B cell (primary cell): Measurements from ENCODE around the gene RNF19B. TPM values are rescaled to one million over a fixed set of nuclear protein-coding genes. Genes with fewer than 3 reads are reported as not detected.

Source experiments
- ATAC-seq: fragments of 200-7000 bp; cut with Tn5 transposase; one replicate; pipeline ENCODE4 v1.10.0; 2021; ENCODE audit warnings: low read depth, mild to moderate bottlenecking, moderate number of reproducible peaks, moderate library complexity
- CTCF ChIA-PET: fragments of 350-600 bp; sonication (Branson Sonifier 250); formaldehyde crosslinking; loops from one replicate; lab custom pipeline; 2021; ENCODE audit warnings: antibody characterized with exemption, inconsistent platforms; lab: Charles Lee
- POLR2A ChIA-PET: fragments of 350-600 bp; sonication (Branson Sonifier 250); formaldehyde crosslinking; loops from one replicate; lab custom pipeline; 2021; ENCODE audit warnings: antibody characterized with exemption; lab: Charles Lee
- DNase-seq: peaks from one replicate; pipeline ENCODE4 v3.0.0; 2013
- H2AFZ ChIP-seq: 2 replicates; pipeline ENCODE4 v1.6.1; 2012; ENCODE audit warnings: mild to moderate bottlenecking, low read depth, low read length; ENCODE audit not compliant: insufficient read depth, poor library complexity, severe bottlenecking
- H3K27ac ChIP-seq, 2 donors: 1 replicate in 1 of 2; 2 replicates in 1 of 2; pipeline ENCODE4 v1.5.1; 2012 to 2013; ENCODE audit warnings: low read length in 2 of 2, mild to moderate bottlenecking in 2 of 2, moderate library complexity in 1 of 2
- H3K27me3 ChIP-seq, 4 experiments: fragments of 200-600 bp in 1 of 4; sonication (generic) in 1 of 4; replicated peaks in 1 of 4; 1 replicate in 2 of 4; 2 replicates in 2 of 4; pipeline versions ENCODE4 v1.6.1 to v1.7.0; 2013 to 2016; ENCODE audit warnings: low read length in 3 of 4, mild to moderate bottlenecking in 2 of 4, mixed read lengths in 1 of 4, moderate library complexity in 1 of 4; ENCODE audit not compliant: insufficient read depth in 4 of 4, control insufficient read depth in 3 of 4; ENCODE audit errors: control extremely low read depth in 1 of 4
- H3K36me3 ChIP-seq, 2 experiments: replicated peaks in 1 of 2; 1 replicate in 1 of 2; 2 replicates in 1 of 2; pipeline versions ENCODE4 v1.6.1 to v1.7.1; 2013; ENCODE audit warnings: low read length in 1 of 2; ENCODE audit not compliant: insufficient read depth in 2 of 2, control insufficient read depth in 1 of 2; ENCODE audit errors: control extremely low read depth in 1 of 2, extremely low read depth in 1 of 2
- H3K4me1 ChIP-seq, 2 donors: fragments of 200-600 bp in 1 of 2; sonication (generic) in 1 of 2; 1 replicate in 1 of 2; 2 replicates in 1 of 2; pipeline versions ENCODE4 v1.5.1 to v1.6.1; 2013 to 2017; ENCODE audit warnings: low read length in 2 of 2; ENCODE audit not compliant: control insufficient read depth in 2 of 2, insufficient read depth in 2 of 2
- H3K4me2 ChIP-seq: replicated peaks from 2 replicates; pipeline ENCODE3; 2012; ENCODE audit warnings: mild to moderate bottlenecking, low read depth, low read length; ENCODE audit not compliant: poor library complexity, severe bottlenecking
- H3K4me3 ChIP-seq, 5 experiments: fragments of 200-600 bp in 1 of 5; sonication (generic) in 1 of 5; 1 replicate in 3 of 5; 2 replicates in 2 of 5; pipeline versions ENCODE4 v1.5.1 to v1.7.0; 2011 to 2016; ENCODE audit warnings: low read length in 4 of 5, mild to moderate bottlenecking in 4 of 5, low read depth in 2 of 5, control low read depth in 1 of 5, moderate library complexity in 1 of 5; ENCODE audit not compliant: insufficient read depth in 1 of 5; ENCODE audit errors: control extremely low read depth in 1 of 5, extremely low read depth in 1 of 5
- H3K79me2 ChIP-seq: fragments of 200-600 bp; sonication (generic); one replicate; pipeline ENCODE4 v1.6.0; 2016; ENCODE audit warnings: low read length; ENCODE audit not compliant: control insufficient read depth, insufficient read depth
- H3K9ac ChIP-seq: fragments of 200-600 bp; sonication (generic); 2 replicates; pipeline ENCODE4 v1.6.1; 2017; ENCODE audit warnings: mild to moderate bottlenecking, low read length, moderate library complexity
- H3K9me3 ChIP-seq, 3 donors: one replicate each; pipeline versions ENCODE4 v1.6.1 to v1.7.1; 2013; ENCODE audit warnings: low read length in 2 of 3; ENCODE audit not compliant: control insufficient read depth in 2 of 3, insufficient read depth in 1 of 3; ENCODE audit errors: control extremely low read depth in 1 of 3
- H4K20me1 ChIP-seq: 2 replicates; pipeline ENCODE4 v1.6.0; 2012; ENCODE audit warnings: mild to moderate bottlenecking, low read length; ENCODE audit not compliant: insufficient read depth, control insufficient read depth, poor library complexity, severe bottlenecking
- H3K27ac Mint-ChIP-seq: one replicate; pipeline ENCODE4 v1.8.0; 2021; ENCODE audit warnings: mixed read lengths
- H3K27me3 Mint-ChIP-seq: one replicate; pipeline ENCODE4 v1.8.0; 2021; ENCODE audit warnings: mixed read lengths
- H3K4me1 Mint-ChIP-seq: one replicate; pipeline ENCODE4 v1.8.0; 2021; ENCODE audit warnings: mixed read lengths
- H3K4me3 Mint-ChIP-seq: one replicate; pipeline ENCODE4 v1.8.0; 2021; ENCODE audit warnings: mixed read lengths
- H3K9me3 Mint-ChIP-seq: one replicate; pipeline ENCODE4 v1.8.0; 2022; ENCODE audit warnings: mixed read lengths; ENCODE audit not compliant: insufficient read depth
- CTCF ChIP-seq: fragments of 200-600 bp; IDR thresholded peaks from one replicate; pipeline ENCODE4 v1.8.0; 2022; ENCODE audit warnings: antibody characterized with exemption, mild to moderate bottlenecking
- EZH2 ChIP-seq: IDR thresholded peaks from 2 replicates; pipeline ENCODE4 v1.6.1; 2012; ENCODE audit warnings: borderline replicate concordance, low read depth, mild to moderate bottlenecking, moderate library complexity, low read length; ENCODE audit not compliant: insufficient read depth, poor library complexity, severe bottlenecking
- WGBS: methylation state at CpG from one replicate; pipeline ENCODE4 v1.1.5; 2013; ENCODE audit warnings: missing lambda C conversion rate; ENCODE audit not compliant: insufficient coverage; 5-methylcytosine and 5-hydroxymethylcytosine counted together
- intact Hi-C: fragments of 100-400 bp; cut with micrococcal nuclease; formaldehyde crosslinking; loops from one replicate; pipeline ENCODE4 v1.10.0; 2022
- polyA plus RNA-seq: library from polyadenylated mRNA; depleted of rRNA; stranded (reverse); fragments of >200 nt; gene quantifications from 2 replicates; pipeline ENCODE4 v1.2.3, GENCODE V29; 2012
- total RNA-seq, 2 donors: library from RNA; stranded (reverse); fragments of 120-200 nt in 1 of 2; gene quantifications; 1 replicate in 1 of 2; 2 replicates in 1 of 2; pipeline versions ENCODE4 v1.2.3 to v1.2.4, GENCODE V29; 2013 to 2022

The RNF19B gene
- total and polyA plus RNA-seq, 2 donors (not counting 1 experiment from before 2014, with no cell fraction given) = 29.9 to 40.3 TPM

DNA sequence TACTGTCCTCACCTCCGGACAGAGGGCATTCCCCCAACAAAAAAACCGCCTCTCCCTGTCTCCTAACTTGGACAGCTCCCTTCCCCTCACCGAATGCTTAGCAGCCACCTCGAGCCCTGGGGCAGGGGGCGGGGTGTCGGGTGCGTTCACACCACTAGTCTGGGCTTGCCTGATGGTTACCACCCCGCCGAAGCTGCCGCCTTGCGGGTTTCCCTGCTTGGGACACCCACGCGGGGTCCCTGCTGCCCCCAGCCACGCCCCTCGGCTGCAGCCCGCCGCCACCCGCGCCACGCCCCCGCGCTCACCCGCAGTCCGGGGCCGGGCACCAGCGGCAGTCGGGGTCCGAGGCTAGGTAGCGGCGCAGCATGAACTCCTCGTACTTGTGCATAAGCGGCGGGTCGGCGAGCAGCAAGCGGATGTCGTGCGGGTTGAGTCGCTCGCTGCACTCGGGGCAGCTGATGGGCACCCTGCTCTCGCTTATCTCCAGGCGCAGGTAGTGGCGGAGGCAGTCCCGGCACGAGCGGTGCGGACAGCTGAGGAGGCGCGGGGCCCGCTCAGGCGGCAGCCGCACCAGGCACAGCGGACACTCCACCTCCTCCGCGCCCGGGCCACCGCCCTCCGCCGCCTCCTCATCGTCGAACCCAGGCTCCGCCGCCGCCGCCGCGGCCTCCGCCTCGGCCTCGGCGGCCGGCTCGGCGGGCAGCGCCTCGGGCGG lies 706 bp downstream of the RNF19B start:
- intact Hi-C loops = loop anchor here (1.0 to 5.0 kb wide), 8 partner anchors 17 to 312 kb away; partner anchors contain the start of genes AZIN2, RBBP4, S100PBP and TRIM62
- Histone ChIP-seq H3K27me3 (no peaks in the 10 kb centered on the region), H3K36me3 (no peaks in the 10 kb centered on the region), H3K9ac (peak overlapping the region; percentile 75), H3K4me2 (peak overlapping the region; percentile 92), H4K20me1 (peaks cover 17% of the 10 kb centered on the region), H3K4me1 (peaks cover 34 to 36% of the 10 kb centered on the region in 2 donors), H3K9me3 (peaks cover 0 to 6% (median 0%) of the 10 kb centered on the region in 3 donors), H2AFZ (peak overlapping the region; percentile 69), H3K79me2 (peaks cover 49% of the 10 kb centered on the region), H3K27ac (peak overlapping the region in 1 of 2 donors; percentile 21), H3K4me3 (peak overlapping the region; percentile 34 to 94 (median 68))
- POLR2A ChIA-PET = interaction anchor here (0.7 to 2.7 kb wide), 6 partner anchors 9 to 59 kb away, joined by 3 to 34 read pairs (median 6); no protein-coding TSS in a partner anchor
- no peak for TF ChIP-seq CTCF
- no peak for TF ChIP-seq EZH2
- H3K27ac Mint-ChIP-seq = peak overlapping the region; percentile 91
- H3K4me1 Mint-ChIP-seq = peaks cover 41% of the 10 kb centered on the region
- CTCF ChIA-PET = interaction anchor here (0.7 to 2.5 kb wide), 7 partner anchors 11 to 43 kb away, joined by 3 to 13 read pairs (median 7); no protein-coding TSS in a partner anchor
- peak overlapping the region; percentile 91 for H3K4me3 Mint-ChIP-seq
- WGBS = under 1% methylated on average over 76 of the region's 78 CpGs
- DNase-seq = peak; percentile 75
- ATAC-seq = peak; percentile 37
- no peaks in the 10 kb centered on the region for H3K27me3 Mint-ChIP-seq
- no peaks in the 10 kb centered on the region for H3K9me3 Mint-ChIP-seq
